H9 (cell line): ENCODE measurements around the gene HMCN1. TPM values are rescaled to one million over a fixed set of nuclear protein-coding genes. Genes with fewer than 3 reads are reported as not detected.

Experiments used
- DNase-seq: peaks from one replicate; pipeline ENCODE4 v3.0.0-alpha.2; 2017
- H2AFZ ChIP-seq: one replicate; pipeline ENCODE4 v1.6.1; 2013; ENCODE audit warnings: mild to moderate bottlenecking, low read length, control low read depth, moderate library complexity
- H2AK5ac ChIP-seq: 2 replicates; pipeline ENCODE4 v1.6.1; 2013; ENCODE audit warnings: low read length, control low read depth, mixed read lengths; ENCODE audit not compliant: insufficient read length
- H2BK120ac ChIP-seq: one replicate; pipeline ENCODE4 v1.6.1; 2013; ENCODE audit warnings: low read depth, mild to moderate bottlenecking, low read length, control low read depth, inconsistent platforms; ENCODE audit not compliant: poor library complexity, severe bottlenecking
- H2BK12ac ChIP-seq: 2 replicates; pipeline ENCODE4 v1.6.1; 2013; ENCODE audit warnings: low read length, control low read depth, mixed read lengths, low read depth; ENCODE audit not compliant: insufficient read length
- H2BK15ac ChIP-seq: 2 replicates; pipeline ENCODE4 v1.6.1; 2013; ENCODE audit warnings: low read depth, low read length, control low read depth
- H2BK20ac ChIP-seq: one replicate; pipeline ENCODE4 v1.6.1; 2013; ENCODE audit warnings: low read depth, mild to moderate bottlenecking, low read length, control low read depth, inconsistent platforms; ENCODE audit not compliant: poor library complexity, severe bottlenecking
- H2BK5ac ChIP-seq: 2 replicates; pipeline ENCODE4 v1.6.1; 2013; ENCODE audit warnings: low read length, control low read depth, mixed read lengths; ENCODE audit not compliant: insufficient read length
- H3K14ac ChIP-seq: 2 replicates; pipeline ENCODE4 v1.6.1; 2013; ENCODE audit warnings: low read length, control low read depth; ENCODE audit not compliant: insufficient read depth
- H3K18ac ChIP-seq: 2 replicates; pipeline ENCODE4 v1.6.1; 2013; ENCODE audit warnings: low read depth, mild to moderate bottlenecking, mixed read lengths, low read length, control low read depth; ENCODE audit not compliant: insufficient read length
- H3K23ac ChIP-seq: 2 replicates; pipeline ENCODE4 v1.6.1; 2013; ENCODE audit warnings: low read length, control low read depth, mixed read lengths, low read depth; ENCODE audit not compliant: insufficient read length
- H3K23me2 ChIP-seq: 2 replicates; pipeline ENCODE4 v1.6.1; 2013; ENCODE audit warnings: low read depth, mild to moderate bottlenecking, mixed read lengths, low read length, control low read depth; ENCODE audit not compliant: insufficient read length, poor library complexity, severe bottlenecking
- H3K27ac ChIP-seq: 2 replicates; pipeline ENCODE4 v1.5.1; 2013; ENCODE audit warnings: low read length, control low read depth, mixed read lengths, low read depth; ENCODE audit not compliant: insufficient read length
- H3K27me3 ChIP-seq: 2 replicates; pipeline ENCODE4 v1.6.1; 2013; ENCODE audit warnings: low read length, control low read depth, inconsistent platforms; ENCODE audit not compliant: insufficient read depth
- H3K4ac ChIP-seq: 2 replicates; pipeline ENCODE4 v1.6.1; 2013; ENCODE audit warnings: low read depth, mild to moderate bottlenecking, control low read depth, inconsistent platforms, low read length, moderate library complexity
- H3K4me1 ChIP-seq: 2 replicates; pipeline ENCODE4 v1.6.1; 2013; ENCODE audit warnings: low read length, control low read depth, inconsistent platforms; ENCODE audit not compliant: insufficient read depth
- H3K4me2 ChIP-seq: 2 replicates; pipeline ENCODE4 v1.6.1; 2013; ENCODE audit warnings: low read length, control low read depth, mixed read lengths; ENCODE audit not compliant: insufficient read length, insufficient read depth
- H3K56ac ChIP-seq: 2 replicates; pipeline ENCODE4 v1.6.1; 2013; ENCODE audit warnings: low read depth, mild to moderate bottlenecking, mixed read lengths, low read length, control low read depth; ENCODE audit not compliant: insufficient read length
- H3K79me1 ChIP-seq: 2 replicates; pipeline ENCODE4 v1.6.1; 2013; ENCODE audit warnings: low read depth, mild to moderate bottlenecking, moderate library complexity, low read length, control low read depth, inconsistent platforms; ENCODE audit not compliant: insufficient read depth, poor library complexity, severe bottlenecking
- H3K79me2 ChIP-seq: 2 replicates; pipeline ENCODE4 v1.6.1; 2013; ENCODE audit warnings: low read length, control low read depth, inconsistent platforms; ENCODE audit not compliant: insufficient read depth
- H3K9ac ChIP-seq: 2 replicates; pipeline ENCODE4 v1.6.1; 2013; ENCODE audit warnings: low read length, control low read depth, mixed read lengths; ENCODE audit not compliant: insufficient read length; ENCODE audit errors: extremely low read depth
- H3K9me3 ChIP-seq: one replicate; pipeline ENCODE4 v1.6.1; 2013; ENCODE audit warnings: low read depth, low read length, inconsistent platforms; ENCODE audit not compliant: control insufficient read depth
- H3T11ph ChIP-seq: one replicate; pipeline ENCODE4 v1.6.1; 2013; ENCODE audit warnings: mild to moderate bottlenecking, low read length, control low read depth, inconsistent platforms
- H4K20me1 ChIP-seq: one replicate; pipeline ENCODE4 v1.6.1; 2013; ENCODE audit not compliant: control insufficient read depth, insufficient read length, insufficient read depth
- H4K5ac ChIP-seq: 2 replicates; pipeline ENCODE4 v1.6.1; 2013; ENCODE audit warnings: low read depth, mild to moderate bottlenecking, mixed read lengths, low read length, control low read depth; ENCODE audit not compliant: insufficient read length
- H4K8ac ChIP-seq: replicated peaks from 2 replicates; pipeline ENCODE4 v1.6.1; 2013; ENCODE audit warnings: low read length, control low read depth, mixed read lengths, low read depth; ENCODE audit not compliant: insufficient read length
- H4K91ac ChIP-seq: 2 replicates; pipeline ENCODE4 v1.6.1; 2013; ENCODE audit warnings: low read depth, mild to moderate bottlenecking, moderate library complexity, mixed read lengths, low read length, control low read depth; ENCODE audit not compliant: insufficient read length
- H3K27ac Mint-ChIP-seq, 3 experiments: 2 replicates in 2 of 3; 3 replicates in 1 of 3; pipeline ENCODE4 v1.8.0; 2020 to 2021; ENCODE audit warnings: mixed read lengths in 3 of 3, mild to moderate bottlenecking in 1 of 3, moderate library complexity in 1 of 3
- H3K27me3 Mint-ChIP-seq: 2 replicates; pipeline ENCODE4 v1.8.0; 2021; ENCODE audit warnings: low read depth, mild to moderate bottlenecking, moderate library complexity, mixed read lengths
- H3K36me3 Mint-ChIP-seq, 3 experiments: 2 replicates in 2 of 3; 3 replicates in 1 of 3; pipeline ENCODE4 v1.8.0; 2020 to 2021; ENCODE audit warnings: low read depth in 3 of 3, mixed read lengths in 3 of 3; ENCODE audit not compliant: insufficient read depth in 1 of 3
- H3K4me1 Mint-ChIP-seq, 2 experiments: 2 replicates each; pipeline ENCODE4 v1.8.0; 2020; ENCODE audit warnings: mixed read lengths in 2 of 2
- H3K4me3 Mint-ChIP-seq, 2 experiments: 2 replicates in 1 of 2; 3 replicates in 1 of 2; pipeline ENCODE4 v1.8.0; 2020 to 2021; ENCODE audit warnings: mild to moderate bottlenecking in 2 of 2, mixed read lengths in 2 of 2, moderate library complexity in 1 of 2
- H3K9me3 Mint-ChIP-seq, 2 experiments: 2 replicates in 1 of 2; 3 replicates in 1 of 2; pipeline ENCODE4 v1.8.0; 2020; ENCODE audit warnings: mild to moderate bottlenecking in 2 of 2, mixed read lengths in 2 of 2, moderate library complexity in 1 of 2
- total RNA-seq: library from RNA; stranded (reverse); gene quantifications from 2 replicates; pipeline ENCODE4 v1.2.1, GENCODE V29; 2021
- TF ChIP-seq, protein P1 (sequence below): fragments of 200-600 bp; sonication (generic); conservative IDR thresholded peaks from 3 replicates; pipeline ENCODE4 v1.8.0; 2021; ENCODE audit warnings: antibody characterized with exemption, mild to moderate bottlenecking

HMCN1 gene
- total RNA-seq, 1 experiment from 2014 or later: 3.3 TPM

DNA sequence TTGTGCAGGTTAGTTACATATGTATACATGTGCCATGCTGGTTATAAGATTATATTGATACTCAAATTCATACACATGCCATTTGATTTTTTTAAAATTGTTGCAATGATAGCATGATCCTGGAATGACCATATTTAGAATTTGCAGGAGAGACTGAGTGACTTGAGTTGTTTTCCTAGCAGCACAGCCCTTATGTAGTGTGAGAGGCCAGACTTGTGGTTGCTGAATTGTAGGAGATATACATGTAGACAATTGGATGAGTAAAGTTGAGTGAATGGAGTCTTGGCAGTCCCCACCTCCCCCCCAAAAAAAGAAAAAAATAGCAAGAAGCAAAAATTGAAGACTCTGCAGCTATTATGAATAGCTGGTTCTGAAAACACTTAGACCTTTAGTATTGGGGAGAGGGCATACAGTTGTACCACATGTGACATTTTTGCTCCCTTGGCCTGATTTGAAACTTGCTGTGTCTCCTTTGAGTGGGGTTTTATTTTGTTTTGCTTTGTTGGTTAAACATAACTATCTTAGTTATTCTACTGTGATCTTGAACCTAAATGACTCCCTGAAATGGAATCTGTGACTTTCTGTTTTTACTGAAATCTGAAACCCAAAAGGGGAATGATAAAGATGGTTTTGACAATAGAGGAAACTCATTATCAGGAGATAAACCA lies 280.3 kb downstream of the HMCN1 start:
- Histone ChIP-seq H4K8ac (no peak overlapping the region), H4K20me1 (no peaks in the 10 kb centered on the region), H3K4me2 (no peak overlapping the region), H3K9me3 (no peaks in the 10 kb centered on the region), H3K27ac (no peak overlapping the region), H3K56ac (no peak overlapping the region), H2BK12ac (no peak overlapping the region), H3K79me2 (no peaks in the 10 kb centered on the region), H2BK120ac (no peak overlapping the region), H3K4me1 (no peaks in the 10 kb centered on the region; the same call in 1 of the 2 replicates), H4K5ac (no peak overlapping the region), H3K18ac (no peak overlapping the region), H2AFZ (no peak overlapping the region), H3T11ph (no peak overlapping the region), H3K23me2 (no peaks in the 10 kb centered on the region), H3K79me1 (no peaks in the 10 kb centered on the region), H2BK5ac (no peak overlapping the region), H2BK20ac (no peak overlapping the region), H3K27me3 (no peaks in the 10 kb centered on the region), H3K23ac (no peak overlapping the region), H2BK15ac (no peak overlapping the region), H3K4ac (no peak overlapping the region), H3K14ac (no peak overlapping the region), H4K91ac (no peak overlapping the region), H3K9ac (no peak overlapping the region), H2AK5ac (no peak overlapping the region)
- DNase-seq: no peak
- Mint-ChIP-seq H3K4me3 (no peak overlapping the region), H3K36me3 (no peaks in the 10 kb centered on the region), H3K9me3 (no peaks in the 10 kb centered on the region), H3K4me1 (no peaks in the 10 kb centered on the region), H3K27me3 (no peaks in the 10 kb centered on the region), H3K27ac (no peak overlapping the region)
- TF ChIP-seq, protein P1, sequence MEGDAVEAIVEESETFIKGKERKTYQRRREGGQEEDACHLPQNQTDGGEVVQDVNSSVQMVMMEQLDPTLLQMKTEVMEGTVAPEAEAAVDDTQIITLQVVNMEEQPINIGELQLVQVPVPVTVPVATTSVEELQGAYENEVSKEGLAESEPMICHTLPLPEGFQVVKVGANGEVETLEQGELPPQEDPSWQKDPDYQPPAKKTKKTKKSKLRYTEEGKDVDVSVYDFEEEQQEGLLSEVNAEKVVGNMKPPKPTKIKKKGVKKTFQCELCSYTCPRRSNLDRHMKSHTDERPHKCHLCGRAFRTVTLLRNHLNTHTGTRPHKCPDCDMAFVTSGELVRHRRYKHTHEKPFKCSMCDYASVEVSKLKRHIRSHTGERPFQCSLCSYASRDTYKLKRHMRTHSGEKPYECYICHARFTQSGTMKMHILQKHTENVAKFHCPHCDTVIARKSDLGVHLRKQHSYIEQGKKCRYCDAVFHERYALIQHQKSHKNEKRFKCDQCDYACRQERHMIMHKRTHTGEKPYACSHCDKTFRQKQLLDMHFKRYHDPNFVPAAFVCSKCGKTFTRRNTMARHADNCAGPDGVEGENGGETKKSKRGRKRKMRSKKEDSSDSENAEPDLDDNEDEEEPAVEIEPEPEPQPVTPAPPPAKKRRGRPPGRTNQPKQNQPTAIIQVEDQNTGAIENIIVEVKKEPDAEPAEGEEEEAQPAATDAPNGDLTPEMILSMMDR: no peak
